HepG2 (cell line): ENCODE data around the gene MEG3. TPM values are rescaled to one million over a fixed set of nuclear protein-coding genes. Genes with fewer than 3 reads are reported as not detected.
A peak's percentile ranks its signal among the peaks of the same experiment; 100 is the strongest.

Experiments used
- ATF2 ChIP-seq: sonication (generic); formaldehyde crosslinking; IDR thresholded peaks from 2 replicates; pipeline ENCODE4 v1.4.0; 2020; ENCODE audit warnings: missing genetic modification reagents
- HOXA7 ChIP-seq: sonication (generic); formaldehyde crosslinking; IDR thresholded peaks from 2 replicates; pipeline ENCODE4 v1.8.1; 2022; ENCODE audit warnings: mild to moderate bottlenecking, missing genetic modification reagents, moderate library complexity
- LBX2 ChIP-seq: sonication (generic); formaldehyde crosslinking; IDR thresholded peaks from 2 replicates; pipeline ENCODE4 v1.5.0; 2020; ENCODE audit warnings: missing genetic modification reagents, mild to moderate bottlenecking, borderline replicate concordance
- MAZ ChIP-seq, 2 experiments: sonication (generic) in 1 of 2; formaldehyde crosslinking in 1 of 2; IDR thresholded peaks; 2 replicates each; pipeline versions ENCODE4 v1.5.0 to v1.6.1; 2012 to 2020; ENCODE audit warnings: low read depth in 2 of 2, mild to moderate bottlenecking in 2 of 2, borderline replicate concordance in 1 of 2, improper control_type of control experiment in 1 of 2, low read length in 1 of 2, missing genetic modification reagents in 1 of 2, moderate library complexity in 1 of 2
- POGK ChIP-seq: sonication (generic); formaldehyde crosslinking; conservative IDR thresholded peaks from 2 replicates; pipeline ENCODE4 v1.8.0; 2022; ENCODE audit warnings: mild to moderate bottlenecking, moderate library complexity, missing genetic modification reagents
- SOX6 ChIP-seq, 2 experiments: fragments of 450-650 bp in 1 of 2; sonication (generic) in 1 of 2; formaldehyde crosslinking in 1 of 2; IDR thresholded peaks; 2 replicates each; pipeline versions ENCODE4 v1.4.0 to v1.6.1; 2017 to 2020; ENCODE audit warnings: antibody characterized with exemption in 1 of 2, mild to moderate bottlenecking in 1 of 2, missing genetic modification reagents in 1 of 2
- THAP9 ChIP-seq: sonication (generic); formaldehyde crosslinking; IDR thresholded peaks from 2 replicates; pipeline ENCODE4; 2020; ENCODE audit warnings: missing genetic modification reagents, mild to moderate bottlenecking, borderline replicate concordance
- YEATS2 ChIP-seq: sonication (generic); formaldehyde crosslinking; IDR thresholded peaks from 2 replicates; pipeline ENCODE4 v1.4.0; 2020; ENCODE audit warnings: missing genetic modification reagents, borderline replicate concordance
- ZFP36L1 ChIP-seq: sonication (generic); formaldehyde crosslinking; IDR thresholded peaks from 2 replicates; pipeline ENCODE4 v1.8.0; 2022; ENCODE audit warnings: mild to moderate bottlenecking, missing genetic modification reagents, moderate library complexity
- ZNF432 ChIP-seq: sonication (generic); formaldehyde crosslinking; IDR thresholded peaks from 2 replicates; pipeline ENCODE4 v1.5.0; 2020; ENCODE audit warnings: missing genetic modification reagents, mild to moderate bottlenecking, borderline replicate concordance
- ZNF562 ChIP-seq: sonication (generic); formaldehyde crosslinking; IDR thresholded peaks from 2 replicates; pipeline ENCODE4 v1.8.0; 2022; ENCODE audit warnings: missing genetic modification reagents, borderline replicate concordance
- ZNF687 ChIP-seq: sonication (generic); formaldehyde crosslinking; IDR thresholded peaks from 2 replicates; pipeline ENCODE4 v1.5.1; 2020; ENCODE audit warnings: mild to moderate bottlenecking, missing genetic modification reagents, moderate library complexity
- polyA plus RNA-seq, 8 experiments: library from polyadenylated mRNA; depleted of rRNA in 3 of 8; stranded (reverse) in 7 of 8; unstranded in 1 of 8; fragments of >200 nt; fragmentation: Illumina TruSeq in 4 of 8; extraction: Trizol in 4 of 8; gene quantifications; 2 replicates each; pipeline versions ENCODE4 v1.2.1 to v1.2.3, GENCODE V29; 2011 to 2016; ENCODE audit warnings: low read depth in 4 of 8, missing spikeins in 1 of 8, mixed read lengths in 1 of 8; ENCODE audit not compliant: insufficient read depth in 1 of 8
- total RNA-seq, 5 experiments: library from RNA; depleted of rRNA; stranded (reverse); fragments of >200 nt; fragmentation: Illumina TruSeq; extraction: Trizol; gene quantifications; 2 replicates each; pipeline ENCODE4 v1.2.3, GENCODE V29; 2016; ENCODE audit warnings: low read depth in 1 of 5

The MEG3 gene
- total and polyA plus RNA-seq, 2 of the 13 experiments (the other 11 are each of a cell fraction or from before 2014, with no cell fraction given) = 0.17 TPM; not detected in 1

- TF ChIP-seq MAZ (IDR thresholded peaks at IDR 0.05; ENCODE audit: borderline replicate concordance, low read depth, low read length) = no peak
- no peak; the same call in 1 of the 2 replicates for TF ChIP-seq MAZ (CRISPR knock-in tag; IDR thresholded peaks at IDR 0.05; ENCODE audit: low read depth)
- TF ChIP-seq ZNF562 (CRISPR knock-in tag) = no peak
- TF ChIP-seq ZNF687 = peak; percentile 79
- TF ChIP-seq LBX2 (CRISPR knock-in tag) = peak; percentile 59; the same call in 1 of the 2 replicates
- no peak for TF ChIP-seq POGK (CRISPR knock-in tag)
- 0 out of 2 replicates have a peak, but pooled peaks have one; percentile 28 for TF ChIP-seq THAP9 (CRISPR knock-in tag)
- TF ChIP-seq YEATS2 (CRISPR knock-in tag) = no peak
- no peak for TF ChIP-seq SOX6 (IDR thresholded peaks at IDR 0.05)
- TF ChIP-seq SOX6 (CRISPR knock-in tag; IDR thresholded peaks at IDR 0.05) = no peak
- TF ChIP-seq ZNF432 = no peak
- TF ChIP-seq ZFP36L1 = no peak
- TF ChIP-seq HOXA7 (CRISPR knock-in tag) = 0 out of 2 replicates have a peak, but pooled peaks have one; percentile 36
- TF ChIP-seq ATF2 (CRISPR knock-in tag) = no peak
Measured at GRCh38 chr14:100819829-100820475, 6.0 kb upstream of the MEG3 start (continued).
